Measurements from ENCODE around the gene RAB3GAP2.

GRCh38 chr1:220224033-220224432 is 48.2 kb downstream of the RAB3GAP2 start:
- TF ChIP-seq, protein P1, sequence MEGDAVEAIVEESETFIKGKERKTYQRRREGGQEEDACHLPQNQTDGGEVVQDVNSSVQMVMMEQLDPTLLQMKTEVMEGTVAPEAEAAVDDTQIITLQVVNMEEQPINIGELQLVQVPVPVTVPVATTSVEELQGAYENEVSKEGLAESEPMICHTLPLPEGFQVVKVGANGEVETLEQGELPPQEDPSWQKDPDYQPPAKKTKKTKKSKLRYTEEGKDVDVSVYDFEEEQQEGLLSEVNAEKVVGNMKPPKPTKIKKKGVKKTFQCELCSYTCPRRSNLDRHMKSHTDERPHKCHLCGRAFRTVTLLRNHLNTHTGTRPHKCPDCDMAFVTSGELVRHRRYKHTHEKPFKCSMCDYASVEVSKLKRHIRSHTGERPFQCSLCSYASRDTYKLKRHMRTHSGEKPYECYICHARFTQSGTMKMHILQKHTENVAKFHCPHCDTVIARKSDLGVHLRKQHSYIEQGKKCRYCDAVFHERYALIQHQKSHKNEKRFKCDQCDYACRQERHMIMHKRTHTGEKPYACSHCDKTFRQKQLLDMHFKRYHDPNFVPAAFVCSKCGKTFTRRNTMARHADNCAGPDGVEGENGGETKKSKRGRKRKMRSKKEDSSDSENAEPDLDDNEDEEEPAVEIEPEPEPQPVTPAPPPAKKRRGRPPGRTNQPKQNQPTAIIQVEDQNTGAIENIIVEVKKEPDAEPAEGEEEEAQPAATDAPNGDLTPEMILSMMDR (IDR thresholded peaks at IDR 0.05 in 8 of 11, conservative IDR thresholded peaks at IDR 0.05 in 3 of 11), result no peak
- no peak for TF ChIP-seq POLR2AphosphoS5 (IDR thresholded peaks at IDR 0.05)
- TF ChIP-seq POLR2A (IDR thresholded peaks at IDR 0.05), result no peak

Measured in spleen (tissue), 7 donors.